Measurements from ENCODE around the gene NCF2. TPM values are rescaled to one million over a fixed set of nuclear protein-coding genes. Genes with fewer than 3 reads are reported as not detected.
A peak's percentile ranks its signal among the peaks of the same experiment; 100 is the strongest.
"Not testable (repeated sequence)": the region's sequence is repeated elsewhere in the genome, so short reads cannot be mapped to it uniquely, and the experiment has no call there.

The NCF2 gene
- total and polyA plus RNA-seq, 2 donors = 11.9 to 13.3 TPM

DNA sequence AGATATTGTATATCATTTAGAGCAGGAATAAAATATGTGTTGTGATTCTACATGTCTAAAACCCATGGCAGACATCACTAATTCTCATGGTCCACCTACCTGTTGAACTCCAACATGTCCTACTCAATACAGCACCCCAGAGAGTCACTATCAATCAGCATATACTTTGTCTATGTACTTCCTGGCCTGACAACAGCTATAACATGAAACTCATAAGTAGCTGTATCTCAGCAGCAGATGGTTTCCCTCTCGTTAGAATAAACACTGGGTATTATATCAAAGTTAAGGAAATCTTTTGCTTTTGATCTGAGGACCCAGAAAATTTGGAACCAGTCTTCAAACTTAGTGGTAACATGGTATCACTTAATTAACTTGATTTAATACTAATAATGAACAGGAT, 29.5 kb upstream of the NCF2 start:
- H3K36me3 ChIP-seq (ENCODE audit: control insufficient read depth in 2 of 2, insufficient read depth in 2 of 2, low read length in 1 of 2) = peaks cover 3 to 4% of the 10 kb centered on the region in 2 donors
- H3K9me3 ChIP-seq (ENCODE audit: control insufficient read depth in 2 of 2, insufficient read depth in 1 of 2, low read length in 1 of 2) = no peaks in the 10 kb centered on the region
- WGBS = 91% methylated on average over 1 of the region's 1 CpG
- DNase-seq (ENCODE audit: low read depth in 6 of 9, low spot score in 9 of 9) = no peak
- H3K27ac ChIP-seq (ENCODE audit: low read depth in 1 of 2, low read length in 1 of 2) = no peak overlapping the region
- no peaks in the 10 kb centered on the region for H3K4me1 ChIP-seq (ENCODE audit: control insufficient read depth in 2 of 2, insufficient read depth in 2 of 2, low read length in 2 of 2)
- no peaks in the 10 kb centered on the region for H3K27me3 ChIP-seq (ENCODE audit: control insufficient read depth in 2 of 2, insufficient read depth in 1 of 2, low read length in 1 of 2)
- H3K4me3 ChIP-seq (ENCODE audit: low read length in 2 of 2) = no peak overlapping the region

DNA sequence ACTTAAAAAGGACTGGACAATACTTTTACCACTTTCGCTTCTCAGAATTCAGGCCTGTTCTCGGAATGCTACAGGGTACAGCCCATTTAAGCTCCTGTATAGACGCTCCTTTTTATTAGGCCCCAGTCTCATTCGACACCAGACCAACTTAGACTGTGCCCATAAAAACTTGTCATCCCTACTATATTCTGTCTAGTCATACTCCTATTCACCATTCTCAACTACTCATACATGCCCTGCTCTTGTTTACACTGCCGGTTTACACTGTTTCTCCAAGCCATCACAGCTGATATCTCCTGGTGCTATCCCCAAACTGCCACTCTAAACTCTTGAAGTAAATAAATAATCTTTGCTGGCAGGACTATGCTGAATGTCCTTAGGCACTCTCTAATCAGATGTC, 27.9 kb upstream of the NCF2 start:
- H3K9me3 ChIP-seq (ENCODE audit: control insufficient read depth in 2 of 2, insufficient read depth in 1 of 2, low read length in 1 of 2); H3K4me1 ChIP-seq (ENCODE audit: control insufficient read depth in 2 of 2, insufficient read depth in 2 of 2, low read length in 2 of 2); H3K27ac ChIP-seq (ENCODE audit: low read depth in 1 of 2, low read length in 1 of 2); DNase-seq (ENCODE audit: low read depth in 6 of 9, low spot score in 9 of 9); H3K27me3 ChIP-seq (ENCODE audit: control insufficient read depth in 2 of 2, insufficient read depth in 1 of 2, low read length in 1 of 2); H3K36me3 ChIP-seq (ENCODE audit: control insufficient read depth in 2 of 2, insufficient read depth in 2 of 2, low read length in 1 of 2); H3K4me3 ChIP-seq (ENCODE audit: low read length in 2 of 2): not testable (repeated sequence)
- WGBS = 89% methylated on average over 5 of the region's 5 CpGs

GRCh38 chr1:183612975-183613374, 22.7 kb upstream of the NCF2 start:
- H3K4me1 ChIP-seq (ENCODE audit: control insufficient read depth in 2 of 2, insufficient read depth in 2 of 2, low read length in 2 of 2); DNase-seq (ENCODE audit: low read depth in 6 of 9, low spot score in 9 of 9): not testable (repeated sequence)
- 100% methylated on average over 3 of the region's 3 CpGs for WGBS

DNA sequence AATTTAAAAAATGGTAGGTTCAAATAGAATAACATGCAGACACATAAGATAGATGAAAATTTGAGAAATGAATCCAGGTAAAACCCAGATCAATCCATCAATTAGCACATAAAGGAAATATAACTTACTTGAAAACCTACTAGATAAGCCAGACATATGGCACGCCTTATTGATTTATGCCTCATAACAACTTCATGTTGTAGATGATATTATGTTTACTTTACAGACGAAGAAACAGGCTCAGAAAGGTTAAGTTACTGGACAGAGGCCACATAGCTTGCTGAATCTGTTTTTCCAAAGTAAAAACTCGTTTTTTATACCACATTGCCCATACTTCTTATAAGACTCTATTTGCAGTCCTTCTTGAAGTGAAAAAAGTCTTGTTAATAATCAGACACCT, 22.1 kb upstream of the NCF2 start:
- Histone ChIP-seq H3K27ac (ENCODE audit: low read depth in 1 of 2, low read length in 1 of 2) (no peak overlapping the region), H3K4me1 (ENCODE audit: control insufficient read depth in 2 of 2, insufficient read depth in 2 of 2, low read length in 2 of 2) (no peaks in the 10 kb centered on the region), H3K27me3 (ENCODE audit: control insufficient read depth in 2 of 2, insufficient read depth in 1 of 2, low read length in 1 of 2) (no peaks in the 10 kb centered on the region), H3K9me3 (ENCODE audit: control insufficient read depth in 2 of 2, insufficient read depth in 1 of 2, low read length in 1 of 2) (no peaks in the 10 kb centered on the region), H3K36me3 (ENCODE audit: control insufficient read depth in 2 of 2, insufficient read depth in 2 of 2, low read length in 1 of 2) (no peaks in the 10 kb centered on the region), H3K4me3 (ENCODE audit: low read length in 2 of 2) (no peak overlapping the region)
- 92% methylated on average over 3 of the region's 3 CpGs for WGBS
- DNase-seq (ENCODE audit: low read depth in 6 of 9, low spot score in 9 of 9) = no peak

More at GRCh38 chr1:183612975-183613374, 22.7 kb upstream of the NCF2 start:
- H3K9me3 ChIP-seq (ENCODE audit: control insufficient read depth in 2 of 2, insufficient read depth in 1 of 2, low read length in 1 of 2); H3K36me3 ChIP-seq (ENCODE audit: control insufficient read depth in 2 of 2, insufficient read depth in 2 of 2, low read length in 1 of 2); H3K27me3 ChIP-seq (ENCODE audit: control insufficient read depth in 2 of 2, insufficient read depth in 1 of 2, low read length in 1 of 2); H3K4me3 ChIP-seq (ENCODE audit: low read length in 2 of 2); H3K27ac ChIP-seq (ENCODE audit: low read depth in 1 of 2, low read length in 1 of 2): not testable (repeated sequence)

DNA sequence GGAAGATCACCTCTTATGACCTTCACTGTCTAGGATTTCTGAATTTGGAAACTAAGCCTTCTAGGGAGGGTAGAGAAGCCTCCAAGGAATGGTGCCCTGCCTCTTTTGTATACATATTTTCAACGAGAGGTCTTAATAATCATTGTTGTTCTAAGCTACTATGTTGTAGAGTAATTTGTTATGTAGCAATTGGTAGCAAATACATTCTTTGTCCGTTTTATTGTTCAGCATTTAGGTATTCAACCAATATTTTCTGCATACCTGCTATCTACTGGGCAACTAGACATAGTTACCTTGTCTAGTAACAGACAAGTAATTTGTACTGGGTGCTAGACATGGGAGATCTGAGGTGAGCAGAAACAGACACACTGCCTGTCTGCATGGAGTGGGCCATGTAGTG, 20.8 kb upstream of the NCF2 start:
- no peak for DNase-seq (ENCODE audit: low read depth in 6 of 9, low spot score in 9 of 9)
- H3K4me1 ChIP-seq (ENCODE audit: control insufficient read depth in 2 of 2, insufficient read depth in 2 of 2, low read length in 2 of 2) = no peaks in the 10 kb centered on the region
- no peak overlapping the region for H3K27ac ChIP-seq (ENCODE audit: low read depth in 1 of 2, low read length in 1 of 2)
- H3K4me3 ChIP-seq (ENCODE audit: low read length in 2 of 2) = no peak overlapping the region
- H3K27me3 ChIP-seq (ENCODE audit: control insufficient read depth in 2 of 2, insufficient read depth in 1 of 2, low read length in 1 of 2) = no peaks in the 10 kb centered on the region
- H3K9me3 ChIP-seq (ENCODE audit: control insufficient read depth in 2 of 2, insufficient read depth in 1 of 2, low read length in 1 of 2) = no peaks in the 10 kb centered on the region
- no peaks in the 10 kb centered on the region for H3K36me3 ChIP-seq (ENCODE audit: control insufficient read depth in 2 of 2, insufficient read depth in 2 of 2, low read length in 1 of 2)
- WGBS = 46% methylated on average over 2 of the region's 2 CpGs

DNA sequence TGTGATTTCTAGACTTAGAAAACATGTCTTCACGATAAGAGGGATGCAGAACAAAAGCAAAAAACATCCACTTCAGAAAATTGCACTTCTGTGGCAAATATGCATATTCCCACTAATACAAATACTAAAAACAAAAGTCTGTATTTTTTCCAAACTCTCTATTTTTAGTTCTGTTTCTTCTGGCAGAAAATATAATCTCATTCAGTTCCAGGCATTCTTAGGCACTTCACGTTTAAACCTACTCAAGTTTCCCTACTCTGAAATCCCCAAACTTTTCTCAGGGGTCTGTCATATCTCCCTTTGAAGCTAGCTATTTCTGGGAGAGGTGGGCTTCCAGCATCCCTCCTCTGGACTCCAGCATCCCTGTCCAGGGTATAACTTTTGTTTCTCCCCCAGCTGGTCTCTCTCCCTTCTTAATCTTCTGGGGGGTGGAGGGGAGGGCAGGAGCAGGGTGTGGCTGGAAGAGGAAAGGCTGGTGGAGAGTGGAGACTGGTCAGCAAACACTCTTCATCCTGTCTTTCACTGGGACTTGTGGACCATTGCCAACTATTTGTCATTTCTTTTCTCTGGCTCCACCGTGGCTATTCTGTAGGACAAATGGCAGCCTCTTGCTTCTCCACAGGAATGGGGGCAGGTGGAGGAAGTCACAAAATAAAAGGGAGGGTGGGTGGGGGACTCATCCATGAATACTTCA, 19.6 kb upstream of the NCF2 start:
- H3K4me1 ChIP-seq (ENCODE audit: control insufficient read depth in 2 of 2, insufficient read depth in 2 of 2, low read length in 2 of 2) = no peaks in the 10 kb centered on the region
- no peak for DNase-seq (ENCODE audit: low read depth in 6 of 9, low spot score in 9 of 9)
- H3K27ac ChIP-seq (ENCODE audit: low read depth in 1 of 2, low read length in 1 of 2) = peak overlapping the region in 1 of 2 donors; percentile 45
- WGBS = 74% methylated on average over 3 of the region's 3 CpGs
- no peak overlapping the region for H3K4me3 ChIP-seq (ENCODE audit: low read length in 2 of 2)
- no peaks in the 10 kb centered on the region for H3K9me3 ChIP-seq (ENCODE audit: control insufficient read depth in 2 of 2, insufficient read depth in 1 of 2, low read length in 1 of 2)
- H3K36me3 ChIP-seq (ENCODE audit: control insufficient read depth in 2 of 2, insufficient read depth in 2 of 2, low read length in 1 of 2) = no peaks in the 10 kb centered on the region
- no peaks in the 10 kb centered on the region for H3K27me3 ChIP-seq (ENCODE audit: control insufficient read depth in 2 of 2, insufficient read depth in 1 of 2, low read length in 1 of 2)

DNA sequence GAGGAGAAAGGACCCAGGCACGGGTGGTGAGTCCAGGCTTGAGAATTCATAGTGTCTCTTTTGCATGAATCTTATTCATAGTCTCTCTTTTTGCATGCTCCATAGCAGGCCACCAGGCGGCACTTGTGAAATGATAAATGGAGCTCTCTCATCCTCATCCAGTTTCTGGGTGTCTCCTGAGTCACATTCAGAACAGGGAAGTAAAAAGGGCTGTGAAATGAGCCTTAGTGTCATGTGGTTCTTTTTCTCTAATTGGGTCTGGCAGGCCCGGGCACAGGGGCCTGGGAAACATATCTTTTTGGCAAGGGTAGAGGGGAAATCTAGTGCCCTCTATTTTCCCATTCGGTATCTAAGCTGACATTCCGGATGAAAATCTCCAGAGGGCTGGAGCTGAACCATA, 19.1 kb upstream of the NCF2 start:
- no peaks in the 10 kb centered on the region for H3K4me1 ChIP-seq (ENCODE audit: control insufficient read depth in 2 of 2, insufficient read depth in 2 of 2, low read length in 2 of 2)
- 88% methylated on average over 5 of the region's 5 CpGs for WGBS
- H3K4me3 ChIP-seq (ENCODE audit: low read length in 2 of 2) = no peak overlapping the region
- no peaks in the 10 kb centered on the region for H3K9me3 ChIP-seq (ENCODE audit: control insufficient read depth in 2 of 2, insufficient read depth in 1 of 2, low read length in 1 of 2)
- no peaks in the 10 kb centered on the region for H3K27me3 ChIP-seq (ENCODE audit: control insufficient read depth in 2 of 2, insufficient read depth in 1 of 2, low read length in 1 of 2)
- peak overlapping the region in 1 of 2 donors; percentile 13 for H3K27ac ChIP-seq (ENCODE audit: low read depth in 1 of 2, low read length in 1 of 2)
- H3K36me3 ChIP-seq (ENCODE audit: control insufficient read depth in 2 of 2, insufficient read depth in 2 of 2, low read length in 1 of 2) = no peaks in the 10 kb centered on the region
- no peak for DNase-seq (ENCODE audit: low read depth in 6 of 9, low spot score in 9 of 9)

- Histone ChIP-seq H3K36me3 (ENCODE audit: control insufficient read depth in 2 of 2, insufficient read depth in 2 of 2, low read length in 1 of 2) (no peaks in the 10 kb centered on the region), H3K27me3 (ENCODE audit: control insufficient read depth in 2 of 2, insufficient read depth in 1 of 2, low read length in 1 of 2) (no peaks in the 10 kb centered on the region), H3K4me3 (ENCODE audit: low read length in 2 of 2) (no peak overlapping the region), H3K27ac (ENCODE audit: low read depth in 1 of 2, low read length in 1 of 2) (no peak overlapping the region), H3K4me1 (ENCODE audit: control insufficient read depth in 2 of 2, insufficient read depth in 2 of 2, low read length in 2 of 2) (no peaks in the 10 kb centered on the region), H3K9me3 (ENCODE audit: control insufficient read depth in 2 of 2, insufficient read depth in 1 of 2, low read length in 1 of 2) (no peaks in the 10 kb centered on the region)
- WGBS = 82% methylated on average over 2 of the region's 2 CpGs
- no peak for DNase-seq (ENCODE audit: low read depth in 6 of 9, low spot score in 9 of 9)
Observed at GRCh38 chr1:183607322-183607980, 17.2 kb upstream of the NCF2 start.

GRCh38 chr1:183605904-183606303, 15.6 kb upstream of the NCF2 start:
- H3K4me3 ChIP-seq (ENCODE audit: low read length in 2 of 2) = no peak overlapping the region

More at GRCh38 chr1:183605904-183606303, 15.6 kb upstream of the NCF2 start:
- no peaks in the 10 kb centered on the region for H3K27me3 ChIP-seq (ENCODE audit: control insufficient read depth in 2 of 2, insufficient read depth in 1 of 2, low read length in 1 of 2)
- no peaks in the 10 kb centered on the region for H3K36me3 ChIP-seq (ENCODE audit: control insufficient read depth in 2 of 2, insufficient read depth in 2 of 2, low read length in 1 of 2)
- H3K9me3 ChIP-seq (ENCODE audit: control insufficient read depth in 2 of 2, insufficient read depth in 1 of 2, low read length in 1 of 2) = no peaks in the 10 kb centered on the region
- no peak overlapping the region for H3K27ac ChIP-seq (ENCODE audit: low read depth in 1 of 2, low read length in 1 of 2)
- WGBS = 95% methylated on average over 2 of the region's 2 CpGs
- no peak for DNase-seq (ENCODE audit: low read depth in 6 of 9, low spot score in 9 of 9)
- no peaks in the 10 kb centered on the region for H3K4me1 ChIP-seq (ENCODE audit: control insufficient read depth in 2 of 2, insufficient read depth in 2 of 2, low read length in 2 of 2)
